ENCODE measurements around the gene EDRF1.

The EDRF1 gene

DNA sequence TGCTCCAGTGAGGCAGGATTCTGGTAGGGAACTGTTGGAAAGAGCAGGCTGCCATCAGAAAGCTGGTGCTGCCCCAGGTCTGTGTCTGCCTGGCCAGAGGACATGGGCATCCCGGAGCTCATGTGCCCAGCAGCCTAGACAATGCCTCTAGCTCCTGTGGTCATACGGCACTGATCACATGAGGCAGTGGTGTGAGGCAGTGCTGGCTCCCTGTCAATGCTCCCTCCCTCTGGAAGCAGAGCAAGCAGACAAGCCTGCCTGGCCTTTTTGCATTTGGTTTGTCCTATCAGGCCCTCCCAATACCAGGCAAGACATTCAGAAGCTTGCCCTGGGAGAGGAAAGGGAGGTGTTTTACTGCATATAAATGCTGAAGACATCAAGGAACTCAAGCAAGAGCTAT is 75.6 kb downstream of the EDRF1 start:
- DNase-seq, result no peak

DNA sequence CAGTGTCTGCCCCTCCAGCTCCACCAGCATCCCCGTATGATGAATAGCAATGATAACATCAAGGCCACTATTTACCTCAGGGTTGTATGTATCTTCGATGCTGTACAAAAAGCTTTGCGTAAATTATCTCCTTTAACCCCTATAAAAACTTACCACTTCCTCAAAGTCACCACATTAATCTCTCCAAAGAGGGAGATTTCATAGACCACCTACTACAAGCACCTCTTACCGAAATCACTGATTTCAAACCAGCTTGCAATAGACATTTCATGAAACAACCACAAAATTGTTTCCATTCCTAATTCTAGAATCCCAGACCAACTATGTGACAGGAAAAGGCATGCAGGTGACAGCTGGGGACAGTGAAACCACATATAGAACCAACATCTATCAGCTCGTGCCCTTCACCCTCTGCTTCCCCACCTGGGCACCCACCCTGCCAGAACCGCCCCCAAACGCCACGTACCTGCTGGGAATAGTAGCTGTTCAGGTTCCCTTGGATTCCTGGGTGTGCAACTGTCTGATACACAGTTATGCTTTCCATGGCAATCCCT is 76.2 kb downstream of the EDRF1 start:
- DNase-seq, result no peak

DNA sequence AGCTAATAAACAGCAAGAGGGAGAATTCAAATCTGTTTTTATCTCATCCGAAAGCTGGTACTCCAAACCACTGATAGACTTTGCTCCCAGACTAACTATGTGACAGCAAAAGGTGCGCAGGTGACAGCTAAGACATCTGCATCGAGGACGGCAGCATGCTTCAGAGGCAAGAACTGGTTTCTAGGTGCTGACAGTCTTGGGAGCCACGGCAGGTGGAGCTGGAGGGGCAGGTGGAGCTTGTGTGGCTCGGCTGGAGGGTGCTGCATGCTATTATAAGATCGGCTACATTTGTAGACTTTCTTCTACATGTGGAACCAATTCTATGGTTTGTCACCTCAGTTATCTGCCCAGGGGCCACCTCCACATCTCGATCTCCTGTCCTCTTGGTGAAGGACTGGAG is 77.9 kb downstream of the EDRF1 start:
- DNase-seq, result no peak

DNA sequence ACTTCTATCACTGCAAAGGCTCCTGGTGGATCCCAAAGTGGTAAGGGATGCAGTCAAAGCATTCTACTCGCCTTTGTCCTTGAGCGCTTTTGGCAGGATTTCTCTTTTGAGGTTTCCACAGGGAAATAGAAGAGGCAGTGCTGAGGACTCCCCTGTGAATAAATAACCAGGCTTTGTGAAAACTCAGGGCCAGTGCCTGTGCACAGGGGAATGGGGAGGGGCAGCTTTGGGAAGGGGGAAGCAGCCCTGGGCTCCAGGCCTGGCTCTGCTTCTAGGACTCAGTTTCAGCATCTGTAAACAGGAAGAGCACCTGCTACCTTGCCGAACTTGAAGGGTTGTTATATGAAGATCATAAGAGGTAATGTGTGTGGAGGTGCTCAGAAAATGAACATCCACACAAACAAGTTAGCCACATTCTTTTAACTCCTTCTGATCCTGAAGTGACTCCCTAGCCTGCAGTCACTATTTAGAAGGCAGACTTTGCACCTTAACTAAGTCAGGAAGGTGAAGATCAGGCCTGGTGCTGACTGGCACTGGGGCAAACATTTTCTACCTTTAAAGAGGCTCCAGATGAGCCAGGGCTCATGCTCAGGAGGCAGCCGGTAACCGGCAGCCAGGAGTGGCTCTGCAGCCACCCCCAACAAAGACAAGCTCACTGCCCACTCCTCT is 78.6 kb downstream of the EDRF1 start:
- no peak for DNase-seq

DNA sequence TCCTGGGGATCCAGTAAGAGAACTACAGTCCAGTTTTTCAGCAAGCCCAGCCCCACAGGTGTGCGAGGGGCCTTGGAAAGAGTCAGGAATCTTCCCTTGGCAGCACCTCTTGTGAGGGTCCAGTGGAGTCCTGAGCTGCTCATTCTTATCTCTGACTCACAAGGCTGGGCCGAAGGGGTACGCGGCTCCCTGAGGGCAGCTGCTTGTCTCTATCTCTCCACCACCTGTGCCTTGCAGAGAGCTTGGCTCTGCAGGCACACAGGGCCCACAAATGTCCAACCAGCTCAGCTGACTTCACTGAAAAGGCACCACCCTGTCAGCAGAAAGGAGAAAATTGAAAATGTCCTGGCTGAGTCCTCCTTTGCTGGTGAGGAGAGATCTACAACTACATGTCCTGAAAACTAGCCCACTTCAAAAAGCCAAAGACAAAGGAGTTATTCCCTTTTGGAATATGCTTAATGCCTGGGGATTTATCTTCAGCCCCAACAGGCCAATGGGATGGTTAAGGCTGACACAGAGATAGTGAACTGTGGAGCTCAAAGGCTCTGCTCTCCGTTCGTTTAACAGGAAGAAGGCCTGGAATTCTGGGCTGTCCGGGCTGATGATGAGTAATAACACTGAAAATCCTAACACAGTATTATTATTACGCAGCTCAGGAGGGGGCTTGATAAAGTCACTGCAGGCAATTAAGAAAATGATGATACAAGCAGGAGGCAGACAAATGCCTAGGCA is 80.1 kb downstream of the EDRF1 start:
- DNase-seq, result no peak

DNA sequence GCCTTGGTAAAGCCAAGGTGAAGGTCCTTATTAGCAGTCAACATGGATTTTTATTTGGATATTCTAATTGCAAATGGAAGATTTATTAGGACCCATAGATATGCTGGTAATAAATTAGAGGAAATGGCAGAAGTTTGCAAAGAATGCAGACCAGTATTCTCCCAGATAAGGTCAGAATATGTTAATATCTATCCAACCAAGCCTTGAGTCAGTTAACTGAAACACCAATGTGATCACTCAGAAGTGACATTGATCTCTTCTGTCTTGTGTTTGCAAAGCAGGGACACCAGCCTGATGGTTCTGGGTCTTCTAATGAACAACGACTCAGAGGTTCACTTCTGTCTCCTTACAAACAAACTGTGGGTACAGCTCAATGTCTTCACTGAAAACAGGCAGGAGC is 82.1 kb downstream of the EDRF1 start:
- no peak for DNase-seq

DNA sequence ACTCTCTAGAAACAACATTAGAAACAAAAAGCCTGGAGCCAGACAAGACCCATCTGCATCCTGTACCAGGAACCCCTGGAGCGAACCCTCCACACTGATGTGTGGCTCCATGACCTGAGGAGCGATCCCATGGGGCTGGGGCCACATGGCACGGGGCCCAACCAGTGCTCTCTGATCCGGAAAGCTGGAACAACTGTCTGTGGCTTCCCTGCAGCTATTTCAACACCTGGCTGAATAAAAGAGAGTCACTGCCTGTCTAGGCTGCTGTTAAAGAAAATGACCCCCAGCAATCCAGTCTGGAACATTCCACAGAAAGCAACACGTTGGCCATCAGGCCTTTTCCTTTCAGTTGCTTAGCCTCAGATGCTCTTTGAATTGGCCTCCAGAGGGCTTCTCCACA is 82.6 kb downstream of the EDRF1 start:
- no peak for DNase-seq

DNA sequence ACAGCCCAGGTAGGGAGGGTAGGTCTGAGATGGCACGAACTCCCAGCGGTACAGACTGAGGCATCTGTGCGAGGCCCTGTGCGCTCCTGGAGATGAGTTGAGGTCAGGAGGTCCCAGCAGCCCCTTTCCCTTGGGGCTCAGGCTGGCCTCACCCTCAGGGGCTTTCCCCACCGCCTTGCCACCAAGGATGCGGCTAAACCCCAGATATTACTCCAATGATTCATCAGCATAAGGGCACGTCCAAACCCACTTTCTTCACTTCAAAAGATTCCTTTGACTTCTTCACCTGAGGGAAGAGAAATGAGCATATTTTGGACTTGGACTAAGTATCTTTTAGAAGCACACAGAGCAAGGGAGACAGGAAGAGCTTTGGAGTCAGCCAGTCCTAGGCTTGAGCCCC is 83.2 kb downstream of the EDRF1 start:
- DNase-seq, result no peak

DNA sequence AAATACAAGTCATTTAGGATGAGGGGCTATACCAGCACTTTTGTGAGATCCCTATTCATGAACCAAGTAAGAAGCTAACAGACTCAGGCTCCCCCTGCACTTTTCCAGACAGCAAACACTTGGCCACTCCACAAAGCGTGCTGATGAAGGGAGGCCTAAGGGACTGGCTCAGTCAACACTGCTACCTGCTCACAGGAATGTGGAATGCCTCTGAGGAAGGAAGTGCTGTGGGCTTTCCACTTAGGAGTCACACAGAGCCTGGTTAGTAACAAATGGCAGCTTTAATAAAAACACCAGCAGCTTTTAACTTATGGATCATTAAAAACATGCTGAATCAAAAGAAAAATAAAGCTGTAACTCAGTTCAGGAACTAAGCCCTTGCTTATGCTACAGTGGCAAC is 88.5 kb downstream of the EDRF1 start:
- no peak for DNase-seq

DNA sequence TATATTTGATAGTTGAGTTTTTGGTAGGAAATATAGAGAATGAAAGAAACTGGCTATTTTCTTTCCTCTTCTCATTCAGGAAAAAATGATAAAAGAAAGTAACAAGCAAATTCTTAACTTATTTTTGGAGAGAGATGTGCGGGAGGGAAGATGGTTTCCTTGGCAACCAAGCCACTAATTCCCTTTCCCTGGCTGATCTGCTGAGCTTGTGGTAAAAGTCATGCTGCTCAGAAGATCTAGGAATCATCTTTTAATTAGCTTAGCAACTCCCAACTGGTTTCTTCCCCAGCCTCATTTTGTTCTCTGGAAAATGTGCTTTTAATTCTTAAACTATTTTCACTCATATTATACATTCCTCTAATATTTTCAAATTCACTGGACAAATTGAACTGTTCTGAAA is 91.7 kb downstream of the EDRF1 start:
- DNase-seq, result no peak

DNA sequence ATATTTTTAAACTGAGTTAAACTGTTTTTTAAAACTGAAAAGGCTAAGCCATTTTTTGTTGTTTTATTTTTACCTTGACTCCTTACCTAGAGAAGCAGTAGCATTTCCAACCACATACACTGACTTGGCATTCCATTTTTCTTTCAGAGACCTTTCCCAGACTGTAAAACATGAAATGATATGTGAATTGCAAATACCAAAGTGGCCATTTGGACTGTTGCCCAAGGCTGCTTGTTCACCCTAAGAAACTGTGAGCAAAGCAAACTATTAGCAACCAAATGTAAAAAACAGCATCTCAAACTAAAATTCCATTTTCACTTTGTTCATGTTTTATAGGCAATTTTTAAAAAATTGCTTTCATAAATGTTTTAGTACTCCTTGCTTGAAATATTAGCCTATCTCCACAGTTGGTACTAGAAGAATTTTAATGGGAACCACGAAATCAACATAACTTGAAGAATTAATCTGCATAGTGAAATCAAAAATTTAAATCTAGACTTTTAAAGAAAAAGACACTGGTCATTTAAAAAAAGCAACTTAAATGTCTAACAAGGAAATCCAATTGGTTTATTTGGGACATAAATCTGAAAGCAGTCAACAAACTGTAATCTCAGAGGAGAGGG is 92.7 kb downstream of the EDRF1 start:
- no peak for DNase-seq
